HepG2 (cell line): Measurements from ENCODE around the gene FAM124B. TPM values are rescaled to one million over a fixed set of nuclear protein-coding genes. Genes with fewer than 3 reads are reported as not detected.

Source experiments
- ATAC-seq: fragments of 200-7000 bp; cut with Tn5 transposase; 3 replicates; pipeline ENCODE4 v1.9.1; 2020; ENCODE audit warnings: mild to moderate bottlenecking, moderate library complexity
- BruUV-seq: library from RNA; stranded (reverse); fragments of 400-500 nt; replicated peaks from 2 replicates; lab custom pipeline; 2021; lab: Mats Ljungman, UMichigan
- CTCF ChIA-PET: fragments of 300-600 bp; formaldehyde crosslinking; extraction: SDS; loops from one replicate; lab custom pipeline; 2021; ENCODE audit warnings: low total read pairs, inconsistent platforms, low intra/inter-chr PET ratio; lab: Yijun Ruan, JAX
- POLR2A ChIA-PET: fragments of 350-600 bp; sonication (Branson Sonifier 250); formaldehyde crosslinking; loops from one replicate; lab custom pipeline; 2020; ENCODE audit warnings: antibody characterized with exemption, inconsistent platforms; lab: Yijun Ruan, JAX
- DNase-seq: peaks from one replicate; pipeline ENCODE4 v3.0.0-alpha.2; 2015; ENCODE audit warnings: low spot score
- FAIRE-seq: peaks from 3 replicates; lab custom pipeline; 2011; peaks lifted over from hg19 to GRCh38; lab: Jason Lieb, UNC
- H2AFZ ChIP-seq: one replicate; pipeline ENCODE4 v1.6.1; 2011; ENCODE audit warnings: low read length, inconsistent platforms
- H3K27ac ChIP-seq: fragments of 300-600 bp; 3 replicates; pipeline ENCODE4 v1.8.0; 2011; ENCODE audit warnings: mixed run types, mild to moderate bottlenecking, mixed read lengths, low read length, inconsistent platforms; ENCODE audit not compliant: insufficient read depth; ENCODE audit errors: extremely low read length
- H3K27me3 ChIP-seq, 2 experiments: fragments of 200-600 bp in 1 of 2; 2 replicates in 1 of 2; 3 replicates in 1 of 2; pipeline versions ENCODE4 v1.6.0 to v1.8.0; 2011; ENCODE audit warnings: low read length in 2 of 2, mild to moderate bottlenecking in 2 of 2, moderate library complexity in 2 of 2, inconsistent platforms in 1 of 2; ENCODE audit not compliant: insufficient read depth in 2 of 2, control insufficient read depth in 1 of 2
- H3K36me3 ChIP-seq, 2 experiments: fragments of 200-600 bp in 1 of 2; replicated peaks in 1 of 2; 2 replicates in 1 of 2; 3 replicates in 1 of 2; pipeline versions ENCODE4 v1.5.1 to v1.8.0; 2011; ENCODE audit warnings: low read length in 2 of 2, inconsistent platforms in 1 of 2; ENCODE audit not compliant: insufficient read depth in 2 of 2, control insufficient read depth in 1 of 2
- H3K4me1 ChIP-seq: 2 replicates; pipeline ENCODE4 v1.5.1; 2012; ENCODE audit warnings: low read length, inconsistent platforms; ENCODE audit not compliant: insufficient read depth
- H3K4me2 ChIP-seq: 2 replicates; pipeline ENCODE4 v1.6.0; 2011; ENCODE audit warnings: low read depth, low read length, inconsistent platforms
- H3K4me3 ChIP-seq, 3 experiments: fragments of 200-600 bp in 1 of 3; sonication (generic), shearing (Covaris generic) in 1 of 3; replicated peaks in 1 of 3; 2 replicates each; pipeline ENCODE4 v1.5.1; 2011 to 2016; ENCODE audit warnings: low read length in 3 of 3, inconsistent platforms in 2 of 3, low read depth in 2 of 3, mild to moderate bottlenecking in 2 of 3, control low read depth in 1 of 3, mixed read lengths in 1 of 3; ENCODE audit not compliant: insufficient read depth in 1 of 3
- H3K79me2 ChIP-seq: one replicate; pipeline ENCODE4 v1.6.1; 2011; ENCODE audit warnings: low read length, inconsistent platforms; ENCODE audit not compliant: insufficient read depth
- H3K9ac ChIP-seq: 2 replicates; pipeline ENCODE4 v1.6.0; 2011; ENCODE audit warnings: mild to moderate bottlenecking, low read depth, low read length, inconsistent platforms; ENCODE audit not compliant: insufficient read depth
- H3K9me3 ChIP-seq: 2 replicates; pipeline ENCODE4 v1.5.1; 2012; ENCODE audit warnings: mild to moderate bottlenecking, low read length
- H4K20me1 ChIP-seq: 2 replicates; pipeline ENCODE4 v1.6.0; 2011; ENCODE audit warnings: inconsistent platforms, mild to moderate bottlenecking, low read length, moderate library complexity; ENCODE audit not compliant: insufficient read depth
- AHR ChIP-seq: IDR thresholded peaks from 2 replicates; pipeline ENCODE4 v1.6.1; 2018; ENCODE audit warnings: missing genetic modification reagents, missing compliant biosample characterization
- EP300 ChIP-seq, 3 experiments: sonication (generic) in 1 of 3; formaldehyde crosslinking in 1 of 3; IDR thresholded peaks; 2 replicates each; pipeline versions ENCODE4 v1.5.1 to v1.6.1; 2011 to 2020; ENCODE audit warnings: low read depth in 2 of 3, low read length in 2 of 3, borderline replicate concordance in 1 of 3, improper control_type of control experiment in 1 of 3, mild to moderate bottlenecking in 1 of 3, missing genetic modification reagents in 1 of 3, moderate library complexity in 1 of 3
- SAFB2 ChIP-seq: sonication (generic); formaldehyde crosslinking; IDR thresholded peaks from 2 replicates; pipeline ENCODE4 v1.5.1; 2020; ENCODE audit warnings: missing genetic modification reagents, low read depth, mild to moderate bottlenecking, borderline replicate concordance
- ZNF180 ChIP-seq: sonication (generic); formaldehyde crosslinking; IDR thresholded peaks from 2 replicates; pipeline ENCODE4 v1.4.0; 2020; ENCODE audit warnings: low read depth, missing genetic modification reagents, borderline replicate concordance
- WGBS: methylation state at CpG from one replicate; pipeline ENCODE4 v1.1.6; 2017; ENCODE audit warnings: low lambda C conversion rate; 5-methylcytosine and 5-hydroxymethylcytosine counted together
- in situ Hi-C: cut with HindIII; loops from 2 replicates; pipeline ENCODE4 v1.10.0; 2017; ENCODE audit warnings: low pct_unique_long_range_greater_than_20kb; ENCODE audit not compliant: extremely low pct_ligation_motif_present
- intact Hi-C: fragments of 100-400 bp; cut with micrococcal nuclease; formaldehyde crosslinking; loops from one replicate; pipeline ENCODE4 v1.10.0; 2022; ENCODE audit not compliant: unreplicated experiment
- polyA plus RNA-seq, 8 experiments: library from polyadenylated mRNA; depleted of rRNA in 3 of 8; stranded (reverse) in 7 of 8; unstranded in 1 of 8; fragments of >200 nt; fragmentation: Illumina TruSeq in 4 of 8; extraction: Trizol in 4 of 8; gene quantifications; 2 replicates each; pipeline versions ENCODE4 v1.2.1 to v1.2.3, GENCODE V29; 2011 to 2016; ENCODE audit warnings: low read depth in 4 of 8, missing spikeins in 1 of 8, mixed read lengths in 1 of 8; ENCODE audit not compliant: insufficient read depth in 1 of 8
- total RNA-seq, 5 experiments: library from RNA; depleted of rRNA; stranded (reverse); fragments of >200 nt; fragmentation: Illumina TruSeq; extraction: Trizol; gene quantifications; 2 replicates each; pipeline ENCODE4 v1.2.3, GENCODE V29; 2016; ENCODE audit warnings: low read depth in 1 of 5
- TF ChIP-seq, protein P1 (sequence below): conservative IDR thresholded peaks from 2 replicates; pipeline ENCODE4 v1.6.1; 2018; ENCODE audit warnings: missing genetic modification reagents
- TF ChIP-seq, protein P2 (sequence below): sonication (generic); formaldehyde crosslinking; IDR thresholded peaks from 2 replicates; pipeline ENCODE4 v1.9.0; 2022; ENCODE audit warnings: missing genetic modification reagents, mild to moderate bottlenecking, borderline replicate concordance

Gene FAM124B
- total and polyA plus RNA-seq, 2 of the 13 experiments (the other 11 are each of a cell fraction or from before 2014, with no cell fraction given) = not detected

DNA sequence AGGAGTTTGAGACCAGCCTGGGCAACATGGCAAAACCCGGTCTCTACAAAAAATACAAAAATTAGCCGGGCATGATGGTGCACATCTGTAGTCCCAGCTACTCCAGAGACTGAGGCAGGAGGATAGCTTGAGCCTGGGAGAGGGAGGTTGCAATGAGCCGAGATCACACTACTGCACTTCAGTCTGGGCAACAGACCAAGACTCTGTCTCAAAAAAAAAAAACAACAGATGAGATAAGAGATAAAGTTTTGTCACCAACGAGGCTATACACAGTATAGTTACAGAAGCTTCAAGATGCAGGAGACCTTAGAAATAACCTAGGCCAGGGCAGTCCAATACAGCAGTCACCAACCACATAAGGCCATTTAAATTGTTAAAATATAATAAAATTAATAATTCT is 9.4 kb downstream of the FAM124B start:
- H3K4me1 ChIP-seq = no peaks in the 10 kb centered on the region
- in situ Hi-C loops = no loop called here
- ChIA-PET CTCF (no interaction called here), POLR2A (no interaction called here)
- no peak overlapping the region for H2AFZ ChIP-seq
- H3K4me3 ChIP-seq = no peak overlapping the region
- 19% methylated on average over 4 of the region's 4 CpGs for WGBS
- H3K4me2 ChIP-seq = no peak overlapping the region
- H4K20me1 ChIP-seq = no peaks in the 10 kb centered on the region
- no peak for ATAC-seq
- BruUV-seq = no TSS peak
- DNase-seq = no peak
- H3K27me3 ChIP-seq = peaks cover 0 to 11% of the 10 kb centered on the region in 2 experiments; a peak in 3 of 5 replicates
- TF ChIP-seq, protein P1, sequence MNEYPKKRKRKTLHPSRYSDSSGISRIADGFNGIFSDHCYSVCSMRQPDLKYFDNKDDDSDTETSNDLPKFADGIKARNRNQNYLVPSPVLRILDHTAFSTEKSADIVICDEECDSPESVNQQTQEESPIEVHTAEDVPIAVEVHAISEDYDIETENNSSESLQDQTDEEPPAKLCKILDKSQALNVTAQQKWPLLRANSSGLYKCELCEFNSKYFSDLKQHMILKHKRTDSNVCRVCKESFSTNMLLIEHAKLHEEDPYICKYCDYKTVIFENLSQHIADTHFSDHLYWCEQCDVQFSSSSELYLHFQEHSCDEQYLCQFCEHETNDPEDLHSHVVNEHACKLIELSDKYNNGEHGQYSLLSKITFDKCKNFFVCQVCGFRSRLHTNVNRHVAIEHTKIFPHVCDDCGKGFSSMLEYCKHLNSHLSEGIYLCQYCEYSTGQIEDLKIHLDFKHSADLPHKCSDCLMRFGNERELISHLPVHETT = no peak
- no peak for TF ChIP-seq EP300 (IDR thresholded peaks at IDR 0.05; ENCODE audit: low read depth in 2 of 2, low read length in 2 of 2)
- TF ChIP-seq EP300 (CRISPR knock-in tag; IDR thresholded peaks at IDR 0.05; ENCODE audit: borderline replicate concordance) = no peak
- no peak for TF ChIP-seq AHR
- no peak for TF ChIP-seq ZNF180 (CRISPR knock-in tag)
- TF ChIP-seq SAFB2 = no peak
- TF ChIP-seq, protein P2, sequence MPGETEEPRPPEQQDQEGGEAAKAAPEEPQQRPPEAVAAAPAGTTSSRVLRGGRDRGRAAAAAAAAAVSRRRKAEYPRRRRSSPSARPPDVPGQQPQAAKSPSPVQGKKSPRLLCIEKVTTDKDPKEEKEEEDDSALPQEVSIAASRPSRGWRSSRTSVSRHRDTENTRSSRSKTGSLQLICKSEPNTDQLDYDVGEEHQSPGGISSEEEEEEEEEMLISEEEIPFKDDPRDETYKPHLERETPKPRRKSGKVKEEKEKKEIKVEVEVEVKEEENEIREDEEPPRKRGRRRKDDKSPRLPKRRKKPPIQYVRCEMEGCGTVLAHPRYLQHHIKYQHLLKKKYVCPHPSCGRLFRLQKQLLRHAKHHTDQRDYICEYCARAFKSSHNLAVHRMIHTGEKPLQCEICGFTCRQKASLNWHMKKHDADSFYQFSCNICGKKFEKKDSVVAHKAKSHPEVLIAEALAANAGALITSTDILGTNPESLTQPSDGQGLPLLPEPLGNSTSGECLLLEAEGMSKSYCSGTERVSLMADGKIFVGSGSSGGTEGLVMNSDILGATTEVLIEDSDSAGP (CRISPR knock-in tag) = no peak
- intact Hi-C loops = no loop called here
- H3K9ac ChIP-seq = no peak overlapping the region
- H3K79me2 ChIP-seq = no peaks in the 10 kb centered on the region
- FAIRE-seq = no peak
- no peak overlapping the region for H3K27ac ChIP-seq
- H3K36me3 ChIP-seq = no peaks in the 10 kb centered on the region
- no peaks in the 10 kb centered on the region for H3K9me3 ChIP-seq
